ENCODE data around the gene DGKD. TPM values are rescaled to one million over a fixed set of nuclear protein-coding genes. Genes with fewer than 3 reads are reported as not detected.

DGKD gene
- total RNA-seq, 1 donor from 2014 or later = 17.7 TPM

GRCh38 chr2:233421091-233421816 lies 67.0 kb downstream of the DGKD start:
- H3K27me3 Mint-ChIP-seq (ENCODE audit: low read depth, unreplicated experiment) = no peaks in the 10 kb centered on the region
- H3K79me2 ChIP-seq (ENCODE audit: insufficient read depth, low read length) = peaks cover 58% of the 10 kb centered on the region
- H3K36me3 Mint-ChIP-seq (ENCODE audit: low read depth, unreplicated experiment) = peaks cover 13% of the 10 kb centered on the region
- no peaks in the 10 kb centered on the region for H3K9me3 ChIP-seq (ENCODE audit: insufficient read depth, low read depth, low read length)
- no peak overlapping the region for H3K27ac Mint-ChIP-seq (ENCODE audit: unreplicated experiment)
- no peak overlapping the region for H3K4me3 ChIP-seq (ENCODE audit: insufficient read depth, low read depth, low read length)
- H4K20me1 ChIP-seq (ENCODE audit: insufficient read depth, low read length) = no peaks in the 10 kb centered on the region
- peaks cover 3% of the 10 kb centered on the region for H3K36me3 ChIP-seq (ENCODE audit: insufficient read depth, low read length)
- H2AFZ ChIP-seq (ENCODE audit: low read depth, low read length) = no peak overlapping the region
- peaks cover 10% of the 10 kb centered on the region for H3K9me3 Mint-ChIP-seq (ENCODE audit: unreplicated experiment)
- no peaks in the 10 kb centered on the region for H3K27me3 ChIP-seq (ENCODE audit: insufficient read depth, low read length)
- no peak overlapping the region for H3K4me3 Mint-ChIP-seq (ENCODE audit: unreplicated experiment)
- DNase-seq (ENCODE audit: low read depth) (no peak), FAIRE-seq (no peak)
- H3K4me1 ChIP-seq (ENCODE audit: insufficient read depth, low read length) = peaks cover 20% of the 10 kb centered on the region
- H3K9ac ChIP-seq (ENCODE audit: low read length) = no peak overlapping the region
- no peak for TF ChIP-seq EZH2 (IDR thresholded peaks at IDR 0.05; ENCODE audit: insufficient read depth, low read length)
- TF ChIP-seq CTCF (IDR thresholded peaks at IDR 0.05; ENCODE audit: insufficient read depth, low read depth, low read length) = no peak
- no peak overlapping the region for H3K4me2 ChIP-seq (ENCODE audit: low read length)
- peaks cover 25% of the 10 kb centered on the region for H3K4me1 Mint-ChIP-seq (ENCODE audit: low read depth, unreplicated experiment)
- no peak overlapping the region for H3K27ac ChIP-seq (ENCODE audit: low read depth, low read length)

- FAIRE-seq = no peak
- H2AFZ ChIP-seq (ENCODE audit: low read depth, low read length) = no peak overlapping the region
- peaks cover 31% of the 10 kb centered on the region for H3K4me1 Mint-ChIP-seq (ENCODE audit: low read depth, unreplicated experiment)
- H3K4me3 Mint-ChIP-seq (ENCODE audit: unreplicated experiment) = no peak overlapping the region
- peaks cover 16% of the 10 kb centered on the region for H3K36me3 Mint-ChIP-seq (ENCODE audit: low read depth, unreplicated experiment)
- H3K27ac ChIP-seq (ENCODE audit: low read depth, low read length) = no peak overlapping the region
- H3K4me2 ChIP-seq (ENCODE audit: low read length) = no peak overlapping the region
- H3K79me2 ChIP-seq (ENCODE audit: insufficient read depth, low read length) = peaks cover 57% of the 10 kb centered on the region
- DNase-seq (ENCODE audit: low read depth) = no peak
- TF ChIP-seq EZH2 (IDR thresholded peaks at IDR 0.05; ENCODE audit: insufficient read depth, low read length) (no peak), CTCF (IDR thresholded peaks at IDR 0.05; ENCODE audit: insufficient read depth, low read depth, low read length) (no peak)
- H3K9me3 ChIP-seq (ENCODE audit: insufficient read depth, low read depth, low read length) = no peaks in the 10 kb centered on the region
- H3K36me3 ChIP-seq (ENCODE audit: insufficient read depth, low read length) = peaks cover 3% of the 10 kb centered on the region
- H3K27me3 Mint-ChIP-seq (ENCODE audit: low read depth, unreplicated experiment) = no peaks in the 10 kb centered on the region
- H3K9ac ChIP-seq (ENCODE audit: low read length) = no peak overlapping the region
- H3K4me3 ChIP-seq (ENCODE audit: insufficient read depth, low read depth, low read length) = no peak overlapping the region
- H4K20me1 ChIP-seq (ENCODE audit: insufficient read depth, low read length) = no peaks in the 10 kb centered on the region
- no peaks in the 10 kb centered on the region for H3K27me3 ChIP-seq (ENCODE audit: insufficient read depth, low read length)
- peaks cover 20% of the 10 kb centered on the region for H3K4me1 ChIP-seq (ENCODE audit: insufficient read depth, low read length)
- peaks cover 14% of the 10 kb centered on the region for H3K9me3 Mint-ChIP-seq (ENCODE audit: unreplicated experiment)
- no peak overlapping the region for H3K27ac Mint-ChIP-seq (ENCODE audit: unreplicated experiment)
These were observed 67.9 kb downstream of the DGKD start for GRCh38 chr2:233422050-233422639.
